Measurements from ENCODE around the gene EIF4A3.

- TF ChIP-seq, protein P1, sequence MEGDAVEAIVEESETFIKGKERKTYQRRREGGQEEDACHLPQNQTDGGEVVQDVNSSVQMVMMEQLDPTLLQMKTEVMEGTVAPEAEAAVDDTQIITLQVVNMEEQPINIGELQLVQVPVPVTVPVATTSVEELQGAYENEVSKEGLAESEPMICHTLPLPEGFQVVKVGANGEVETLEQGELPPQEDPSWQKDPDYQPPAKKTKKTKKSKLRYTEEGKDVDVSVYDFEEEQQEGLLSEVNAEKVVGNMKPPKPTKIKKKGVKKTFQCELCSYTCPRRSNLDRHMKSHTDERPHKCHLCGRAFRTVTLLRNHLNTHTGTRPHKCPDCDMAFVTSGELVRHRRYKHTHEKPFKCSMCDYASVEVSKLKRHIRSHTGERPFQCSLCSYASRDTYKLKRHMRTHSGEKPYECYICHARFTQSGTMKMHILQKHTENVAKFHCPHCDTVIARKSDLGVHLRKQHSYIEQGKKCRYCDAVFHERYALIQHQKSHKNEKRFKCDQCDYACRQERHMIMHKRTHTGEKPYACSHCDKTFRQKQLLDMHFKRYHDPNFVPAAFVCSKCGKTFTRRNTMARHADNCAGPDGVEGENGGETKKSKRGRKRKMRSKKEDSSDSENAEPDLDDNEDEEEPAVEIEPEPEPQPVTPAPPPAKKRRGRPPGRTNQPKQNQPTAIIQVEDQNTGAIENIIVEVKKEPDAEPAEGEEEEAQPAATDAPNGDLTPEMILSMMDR (IDR thresholded peaks at IDR 0.05; ENCODE audit: borderline replicate concordance, extremely low read depth, low read length, poor library complexity, severe bottlenecking): no peak
- no peak for TF ChIP-seq EZH2 (IDR thresholded peaks at IDR 0.05; ENCODE audit: borderline replicate concordance, low read depth, low read length, severe bottlenecking)
These were observed 4.0 kb downstream of the EIF4A3 start for GRCh38 chr17:80142929-80143328.

All from DND-41 (cell line).